ENCODE measurements around the gene C19orf47.

The C19orf47 gene

DNA sequence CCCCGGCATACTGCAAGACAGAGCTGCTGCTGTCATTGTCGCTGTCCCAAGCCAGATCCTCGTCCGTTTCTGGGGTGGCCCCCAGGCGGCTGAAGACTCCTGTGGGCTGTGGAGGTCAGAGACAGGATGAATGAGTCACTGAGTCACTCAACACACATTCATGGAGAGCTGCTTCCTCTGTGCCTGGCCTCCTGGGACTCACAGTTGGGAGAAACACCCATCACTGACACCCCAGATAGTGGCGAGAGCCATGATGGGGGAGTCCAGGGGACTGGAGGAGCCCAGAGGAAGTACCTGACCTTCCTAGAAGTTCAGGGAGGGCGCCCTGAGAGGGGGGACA, 26.0 kb downstream of the C19orf47 start:
- H3K27ac Mint-ChIP-seq = no peak overlapping the region

DNA sequence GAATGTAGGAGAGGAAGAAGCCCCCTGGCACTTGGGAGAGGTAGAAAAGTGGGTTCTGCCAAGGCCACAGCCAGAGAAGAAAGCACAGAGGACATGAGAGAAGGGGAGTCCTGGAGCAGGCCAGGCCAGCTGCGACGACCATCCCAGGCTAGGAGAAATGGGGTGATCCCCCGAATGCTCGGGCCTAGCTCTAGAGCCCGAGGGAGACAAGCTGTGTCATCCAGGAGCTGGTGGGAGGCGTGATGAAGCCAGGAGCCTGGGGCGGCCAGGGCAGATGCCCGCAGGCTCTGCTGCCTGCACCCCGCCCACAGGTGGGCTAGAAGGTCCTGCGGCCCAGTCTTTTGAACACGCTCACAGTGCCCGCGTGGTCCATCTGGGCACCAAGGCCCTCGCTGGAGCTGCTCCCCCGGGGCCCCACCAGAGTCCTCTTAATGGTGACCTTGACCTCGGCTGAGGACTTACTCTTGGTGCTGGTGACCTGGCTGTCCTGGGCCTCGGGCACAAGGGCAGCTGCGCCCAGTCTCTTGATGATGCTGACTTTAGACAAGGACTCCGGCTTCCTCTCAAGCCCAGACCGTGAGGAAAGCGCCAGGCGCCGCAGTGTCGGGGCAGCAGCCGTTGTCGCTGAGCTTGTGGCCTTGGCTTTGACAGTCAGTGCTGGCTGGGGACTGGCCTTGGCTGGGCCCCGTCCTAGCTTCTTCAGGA, 26.5 kb downstream of the C19orf47 start:
- peaks cover 88% of the 10 kb centered on the region for H3K36me3 Mint-ChIP-seq (ENCODE audit: low read depth)

More for the DNA sequence above, 26.0 kb downstream of the C19orf47 start:
- H3K9me3 Mint-ChIP-seq = no peaks in the 10 kb centered on the region
- no peaks in the 10 kb centered on the region for H3K4me1 Mint-ChIP-seq (ENCODE audit: low read depth)
- no peaks in the 10 kb centered on the region for H3K27me3 Mint-ChIP-seq
- DNase-seq = no peak
- H3K36me3 Mint-ChIP-seq (ENCODE audit: low read depth) = peaks cover 89% of the 10 kb centered on the region
- no peak overlapping the region for H3K4me3 Mint-ChIP-seq

DNA sequence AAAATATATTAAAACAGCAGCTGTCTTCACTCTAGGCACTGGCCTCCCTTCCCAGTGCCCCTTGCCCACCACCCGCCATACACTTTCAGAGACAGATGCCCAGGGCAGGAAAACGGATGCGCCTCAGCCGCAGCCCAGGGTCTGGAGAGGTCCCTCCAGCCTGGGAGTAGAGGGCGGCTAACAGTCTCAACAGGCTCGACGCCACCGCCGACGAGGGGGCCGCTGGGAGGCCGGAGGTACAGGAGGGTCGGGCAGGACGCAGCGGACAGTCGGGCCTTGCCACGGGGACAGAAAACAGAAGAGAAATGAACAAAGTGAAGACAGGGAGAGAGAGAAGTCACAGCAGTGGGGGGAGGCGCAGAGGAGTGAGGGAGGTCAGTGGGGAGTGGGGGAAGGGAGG, 27.1 kb downstream of the C19orf47 start:
- no peak overlapping the region for H3K4me3 Mint-ChIP-seq

More for the DNA sequence above, 26.5 kb downstream of the C19orf47 start:
- H3K9me3 Mint-ChIP-seq = no peaks in the 10 kb centered on the region
- no peaks in the 10 kb centered on the region for H3K4me1 Mint-ChIP-seq (ENCODE audit: low read depth)
- H3K4me3 Mint-ChIP-seq = no peak overlapping the region
- no peaks in the 10 kb centered on the region for H3K27me3 Mint-ChIP-seq
- no peak for DNase-seq
- no peak overlapping the region for H3K27ac Mint-ChIP-seq

DNA sequence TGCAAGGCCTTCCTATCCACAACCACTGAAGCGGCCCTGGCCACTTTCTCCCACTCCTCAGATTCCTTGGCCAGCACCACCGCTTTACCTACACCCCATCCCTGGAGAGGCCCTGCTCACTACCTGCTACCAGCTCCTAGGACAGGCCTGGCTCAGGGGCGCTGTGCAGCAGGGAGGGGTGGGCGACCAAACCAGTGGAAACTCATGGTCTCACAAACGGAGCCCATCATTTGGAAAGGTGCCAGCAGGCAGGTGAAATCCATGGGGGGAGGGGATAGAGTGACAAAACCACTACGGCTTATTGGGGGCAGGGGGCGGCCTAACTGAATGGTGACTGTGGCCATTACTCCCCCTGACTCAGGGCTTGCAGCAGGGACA, 27.6 kb downstream of the C19orf47 start:
- Mint-ChIP-seq H3K27ac (peak overlapping the region; percentile 41), H3K9me3 (no peaks in the 10 kb centered on the region), H3K4me1 (ENCODE audit: low read depth) (no peaks in the 10 kb centered on the region), H3K36me3 (ENCODE audit: low read depth) (peaks cover 83% of the 10 kb centered on the region), H3K4me3 (no peak overlapping the region), H3K27me3 (no peaks in the 10 kb centered on the region)
- DNase-seq = no peak

More for the DNA sequence above, 27.1 kb downstream of the C19orf47 start:
- Mint-ChIP-seq H3K27me3 (no peaks in the 10 kb centered on the region), H3K36me3 (ENCODE audit: low read depth) (peaks cover 89% of the 10 kb centered on the region), H3K4me1 (ENCODE audit: low read depth) (no peaks in the 10 kb centered on the region), H3K9me3 (no peaks in the 10 kb centered on the region), H3K27ac (no peak overlapping the region)
- DNase-seq = no peak

DNA sequence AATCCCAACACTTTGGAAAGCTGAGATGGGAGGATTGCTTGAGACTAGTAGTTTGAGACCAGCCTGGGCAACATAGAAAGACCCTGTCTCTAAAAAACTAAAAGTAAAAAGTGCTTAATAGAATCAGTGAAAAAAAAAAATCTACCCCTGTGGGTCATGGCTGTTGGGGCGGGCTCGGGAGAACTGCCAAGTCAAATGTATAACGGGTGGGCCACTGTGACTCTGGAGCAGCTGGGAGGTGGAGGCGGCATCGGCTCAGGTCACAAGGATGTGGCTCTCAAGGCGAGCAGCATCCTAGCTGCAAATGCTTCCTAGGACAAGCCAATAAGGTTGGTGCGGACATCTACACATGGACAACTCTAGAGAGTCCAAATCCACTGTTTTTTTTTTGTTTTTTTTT, 30.9 kb downstream of the C19orf47 start:
- H3K27ac Mint-ChIP-seq = no peak overlapping the region
- H3K4me3 Mint-ChIP-seq = no peak overlapping the region
- no peak for DNase-seq
- peaks cover 51% of the 10 kb centered on the region for H3K36me3 Mint-ChIP-seq (ENCODE audit: low read depth)
- no peaks in the 10 kb centered on the region for H3K9me3 Mint-ChIP-seq
- H3K4me1 Mint-ChIP-seq (ENCODE audit: low read depth) = no peaks in the 10 kb centered on the region
- H3K27me3 Mint-ChIP-seq = no peaks in the 10 kb centered on the region

DNA sequence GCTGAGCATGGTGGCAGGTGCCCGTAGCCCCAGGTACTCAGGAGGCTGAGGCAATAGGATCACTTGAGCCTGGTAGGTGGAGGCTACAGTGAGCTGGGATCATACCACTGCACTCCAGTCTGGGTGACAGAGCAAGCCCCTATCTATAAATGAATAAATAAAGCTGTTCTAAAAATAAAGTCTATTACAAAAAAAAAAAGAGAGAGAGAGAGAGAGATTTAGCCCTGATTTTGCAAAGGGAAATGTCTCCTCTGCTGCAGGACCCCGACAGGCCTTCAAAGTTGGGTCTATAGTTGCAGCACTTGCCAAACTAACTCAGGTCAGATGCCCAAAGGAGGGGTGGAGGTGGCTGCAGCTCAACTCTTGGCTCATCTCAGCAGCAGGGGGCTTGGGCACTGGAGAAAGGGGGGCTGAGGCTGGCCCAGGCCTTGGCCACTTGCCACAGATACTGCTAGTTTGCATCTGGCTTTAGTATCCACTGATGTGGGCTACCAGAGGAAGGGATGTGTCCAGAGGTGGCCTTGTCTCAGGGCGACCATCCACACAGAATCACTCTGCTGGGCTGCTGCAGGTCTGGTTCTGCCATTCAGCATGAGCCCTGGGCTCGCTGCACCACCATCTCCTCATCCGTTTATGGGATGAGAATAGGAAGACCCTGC, 32.3 kb downstream of the C19orf47 start:
- no peaks in the 10 kb centered on the region for H3K27me3 Mint-ChIP-seq
- peaks cover 37% of the 10 kb centered on the region for H3K36me3 Mint-ChIP-seq (ENCODE audit: low read depth)
- no peak for DNase-seq
- no peaks in the 10 kb centered on the region for H3K9me3 Mint-ChIP-seq
- no peak overlapping the region for H3K27ac Mint-ChIP-seq
- H3K4me1 Mint-ChIP-seq (ENCODE audit: low read depth) = no peaks in the 10 kb centered on the region
- H3K4me3 Mint-ChIP-seq = no peak overlapping the region

DNA sequence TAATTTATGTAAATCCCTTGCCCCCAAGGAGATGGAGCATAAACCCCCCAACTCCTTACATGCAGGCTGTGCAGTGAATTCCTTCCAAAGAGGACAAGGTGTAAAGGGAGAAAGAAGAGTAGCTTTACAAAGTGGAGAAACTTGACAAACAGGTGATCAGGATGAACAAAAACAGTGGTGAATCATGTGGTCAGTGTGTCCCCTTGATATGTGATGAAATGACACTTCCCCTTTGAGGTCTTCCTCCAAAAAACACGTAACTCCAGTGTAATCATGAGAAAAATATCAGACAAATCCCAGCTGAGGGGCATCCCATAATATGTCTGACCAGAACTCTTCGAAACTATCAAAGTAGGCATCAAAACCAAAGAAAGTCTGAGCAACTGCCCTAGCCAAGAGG, 33.5 kb downstream of the C19orf47 start:
- Mint-ChIP-seq H3K9me3 (no peaks in the 10 kb centered on the region), H3K27ac (no peak overlapping the region), H3K4me1 (ENCODE audit: low read depth) (no peaks in the 10 kb centered on the region), H3K36me3 (ENCODE audit: low read depth) (peaks cover 24% of the 10 kb centered on the region), H3K27me3 (no peaks in the 10 kb centered on the region), H3K4me3 (no peak overlapping the region)
- no peak for DNase-seq

DNA sequence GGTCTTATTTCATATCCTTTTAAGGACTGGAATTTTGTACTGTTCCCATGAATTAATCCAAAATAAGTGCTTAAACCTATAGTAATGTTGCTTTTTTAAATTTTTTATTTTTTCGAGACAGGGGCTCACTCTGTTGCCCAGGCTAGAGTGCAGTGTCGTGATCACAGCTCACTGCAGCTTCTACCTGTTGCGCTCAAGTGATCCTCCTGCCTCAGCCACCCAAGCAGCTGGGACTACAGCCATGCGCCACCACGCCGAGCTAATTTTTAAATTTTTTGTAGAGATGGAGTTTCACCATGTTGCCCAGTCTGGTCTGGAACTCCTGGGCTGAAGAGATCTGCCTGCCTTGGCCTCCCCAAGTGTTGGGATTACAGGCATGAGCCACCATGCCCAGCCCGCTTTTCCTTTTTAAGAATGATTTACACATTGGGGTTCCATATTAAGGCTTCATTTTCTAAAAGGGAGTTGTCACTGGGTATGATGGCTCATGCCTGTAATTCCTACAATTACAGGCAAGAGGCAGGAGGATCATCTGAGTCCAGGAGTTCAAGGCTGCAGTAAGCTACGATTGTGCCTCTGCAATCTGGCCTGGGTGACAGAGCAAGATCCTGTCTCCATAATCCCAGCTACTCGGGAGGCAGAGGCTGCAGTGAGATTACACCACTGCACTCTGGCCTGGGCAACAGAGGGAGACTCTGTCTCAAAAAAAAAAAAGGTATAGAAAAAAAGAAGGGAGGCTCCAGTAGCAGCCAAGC, 34.8 kb downstream of the C19orf47 start:
- Mint-ChIP-seq H3K9me3 (no peaks in the 10 kb centered on the region), H3K27me3 (no peaks in the 10 kb centered on the region), H3K4me1 (ENCODE audit: low read depth) (no peaks in the 10 kb centered on the region), H3K27ac (no peak overlapping the region), H3K36me3 (ENCODE audit: low read depth) (peaks cover 18% of the 10 kb centered on the region), H3K4me3 (no peak overlapping the region)
- no peak for DNase-seq

DNA sequence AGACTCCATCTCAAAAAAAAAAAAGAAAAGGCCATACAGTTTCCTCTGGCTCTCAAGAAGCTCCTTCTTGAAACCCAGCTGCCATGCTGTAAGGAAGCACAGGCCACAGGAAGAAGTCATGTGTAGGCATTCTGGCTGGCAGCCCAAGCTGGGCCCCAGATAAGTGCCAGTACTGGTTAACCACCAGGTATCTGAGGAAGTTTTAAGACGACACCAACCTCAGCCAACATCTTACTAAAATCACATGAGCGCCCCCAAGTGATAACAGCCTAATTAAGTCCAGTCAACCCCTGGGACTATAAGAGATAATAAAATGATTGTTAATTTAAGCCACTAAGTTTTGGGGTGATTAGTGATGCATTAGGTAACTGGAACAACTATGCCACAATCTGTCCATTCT, 35.7 kb downstream of the C19orf47 start:
- Mint-ChIP-seq H3K27me3 (no peaks in the 10 kb centered on the region), H3K27ac (no peak overlapping the region), H3K4me1 (ENCODE audit: low read depth) (no peaks in the 10 kb centered on the region), H3K9me3 (no peaks in the 10 kb centered on the region), H3K36me3 (ENCODE audit: low read depth) (peaks cover 13% of the 10 kb centered on the region), H3K4me3 (no peak overlapping the region)
- DNase-seq = no peak

DNA sequence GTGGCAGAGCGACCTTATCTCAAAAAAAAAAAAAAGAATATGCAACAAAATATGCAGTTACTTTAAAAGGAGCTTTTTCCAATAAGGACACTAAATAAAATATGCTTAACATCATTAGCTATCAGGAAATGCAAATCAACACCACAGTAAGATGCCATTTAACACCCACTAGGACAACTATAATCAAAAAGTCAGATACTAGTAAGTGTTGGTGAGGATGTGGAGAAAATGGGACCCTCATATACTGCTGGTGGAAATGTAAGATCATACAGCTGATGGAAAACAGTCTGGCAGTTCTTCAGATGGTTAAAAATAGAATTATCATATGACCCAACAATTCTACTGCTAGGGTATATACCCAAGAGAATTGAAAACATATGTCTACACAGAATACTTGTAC, 38.5 kb downstream of the C19orf47 start:
- H3K9me3 Mint-ChIP-seq = no peaks in the 10 kb centered on the region
- DNase-seq = no peak

DNA sequence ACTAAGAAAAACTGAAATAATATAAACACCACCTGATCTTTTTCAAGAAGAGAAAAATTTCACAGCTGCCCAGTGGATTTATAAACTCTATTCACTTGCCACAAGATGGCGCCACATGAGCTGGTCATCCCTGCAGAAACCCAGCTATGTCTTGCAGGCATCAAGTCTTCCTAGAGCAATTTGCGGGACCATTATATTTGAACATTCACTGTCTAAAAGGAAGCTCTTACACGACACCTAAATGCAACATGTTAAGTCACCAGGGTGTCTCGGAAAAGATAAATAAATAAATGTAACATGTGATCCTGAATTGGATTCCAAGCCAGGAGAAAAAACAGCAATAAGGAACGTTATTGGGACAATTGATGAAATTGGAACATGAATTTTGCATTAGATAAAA, 42.8 kb downstream of the C19orf47 start:
- H3K4me3 Mint-ChIP-seq = no peak overlapping the region
- no peaks in the 10 kb centered on the region for H3K36me3 Mint-ChIP-seq (ENCODE audit: low read depth)
- H3K27ac Mint-ChIP-seq = no peak overlapping the region
- H3K9me3 Mint-ChIP-seq = no peaks in the 10 kb centered on the region
- H3K27me3 Mint-ChIP-seq = no peaks in the 10 kb centered on the region
- peaks cover 2% of the 10 kb centered on the region for H3K4me1 Mint-ChIP-seq (ENCODE audit: low read depth)
- peak; percentile 64 for DNase-seq

More for the DNA sequence above, 38.5 kb downstream of the C19orf47 start:
- no peaks in the 10 kb centered on the region for H3K36me3 Mint-ChIP-seq (ENCODE audit: low read depth)
- no peaks in the 10 kb centered on the region for H3K27me3 Mint-ChIP-seq
- H3K4me1 Mint-ChIP-seq (ENCODE audit: low read depth) = peaks cover 2% of the 10 kb centered on the region
- no peak overlapping the region for H3K4me3 Mint-ChIP-seq
- no peak overlapping the region for H3K27ac Mint-ChIP-seq

DNA sequence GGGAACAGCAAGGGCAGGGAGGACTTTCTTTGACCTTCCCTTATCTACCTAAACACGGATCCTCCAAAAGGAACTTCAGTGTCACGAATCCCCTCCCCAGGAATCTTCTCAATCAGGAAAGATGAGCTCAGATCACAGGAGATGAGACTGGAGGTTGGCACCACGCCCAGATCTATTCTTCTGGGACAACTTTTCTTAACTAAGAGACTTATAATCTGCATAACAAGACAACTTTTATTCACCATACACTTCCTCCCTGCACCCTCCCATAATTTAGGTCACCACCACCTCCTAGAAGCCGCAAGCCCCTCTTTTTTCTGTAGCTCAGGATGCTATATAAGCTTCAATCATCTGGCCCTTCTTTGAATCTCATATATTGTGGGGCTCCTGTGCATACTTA, 43.9 kb downstream of the C19orf47 start:
- no peaks in the 10 kb centered on the region for H3K27me3 Mint-ChIP-seq
- H3K27ac Mint-ChIP-seq = no peak overlapping the region
- H3K4me3 Mint-ChIP-seq = no peak overlapping the region
- H3K4me1 Mint-ChIP-seq (ENCODE audit: low read depth) = peaks cover 2% of the 10 kb centered on the region
- H3K9me3 Mint-ChIP-seq = no peaks in the 10 kb centered on the region
- no peaks in the 10 kb centered on the region for H3K36me3 Mint-ChIP-seq (ENCODE audit: low read depth)
- no peak for DNase-seq

DNA sequence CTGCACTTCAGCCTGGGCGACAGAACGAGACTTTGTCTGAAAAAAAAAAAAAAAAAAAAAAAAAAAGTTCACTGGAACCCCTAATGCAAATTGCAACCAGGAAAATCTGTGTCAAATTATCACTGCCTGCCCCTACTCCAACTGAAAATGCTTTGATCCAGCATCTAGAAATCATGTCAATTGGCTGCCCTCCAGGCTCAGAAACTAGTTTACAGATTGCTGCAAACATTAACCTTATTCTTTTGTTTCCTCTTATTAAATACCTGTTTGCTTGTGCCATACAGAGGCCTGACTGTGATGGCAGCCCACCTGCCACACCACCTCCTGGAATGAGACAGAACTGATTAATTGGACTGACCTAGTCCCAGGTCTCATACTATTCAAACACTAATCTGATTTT, 44.4 kb downstream of the C19orf47 start:
- DNase-seq = no peak
- Mint-ChIP-seq H3K4me1 (ENCODE audit: low read depth) (peaks cover 2% of the 10 kb centered on the region), H3K27ac (no peak overlapping the region), H3K9me3 (no peaks in the 10 kb centered on the region), H3K27me3 (no peaks in the 10 kb centered on the region), H3K4me3 (no peak overlapping the region), H3K36me3 (ENCODE audit: low read depth) (no peaks in the 10 kb centered on the region)

DNA sequence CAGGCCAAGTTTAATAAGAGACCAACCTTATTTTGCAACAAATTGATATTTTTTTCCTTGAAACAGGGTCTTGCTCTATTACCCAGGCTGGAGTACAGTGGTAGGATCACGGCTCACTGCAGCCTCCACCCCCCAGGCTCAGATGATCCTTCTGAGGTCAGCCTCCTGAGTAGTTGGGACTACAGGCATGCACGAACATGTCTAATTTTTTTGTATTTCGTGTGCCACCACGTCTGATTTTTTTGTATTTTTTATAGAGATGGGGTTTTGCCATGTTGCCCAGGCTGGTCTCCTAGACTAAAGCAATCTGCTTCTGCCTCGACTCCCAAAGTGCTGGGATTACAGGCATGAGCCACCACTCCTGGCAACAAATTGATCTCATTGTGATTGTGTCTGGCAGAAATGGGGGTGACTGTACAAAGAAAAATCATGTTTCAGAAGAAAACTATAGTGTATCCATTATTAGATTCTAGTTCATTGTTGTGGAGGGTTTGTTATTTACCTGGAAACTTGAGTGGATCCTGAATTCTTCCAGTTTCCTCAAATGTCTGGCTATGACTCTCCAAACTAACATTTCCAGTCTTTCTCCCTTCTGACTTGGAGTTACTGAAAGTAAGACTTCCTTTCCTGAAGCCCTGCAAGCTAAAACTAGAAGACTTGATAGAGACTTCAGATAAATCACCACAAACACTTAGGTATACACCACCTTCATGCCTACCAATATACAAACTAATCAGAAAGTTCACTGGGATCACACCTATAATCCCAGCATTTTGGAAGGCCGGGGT, 45.8 kb downstream of the C19orf47 start:
- Mint-ChIP-seq H3K36me3 (ENCODE audit: low read depth) (no peaks in the 10 kb centered on the region), H3K9me3 (no peaks in the 10 kb centered on the region), H3K27ac (no peak overlapping the region), H3K4me3 (no peak overlapping the region), H3K4me1 (ENCODE audit: low read depth) (peaks cover 2% of the 10 kb centered on the region), H3K27me3 (no peaks in the 10 kb centered on the region)
- DNase-seq = no peak

All from activated T-cell treated with anti-CD3 and anti-CD28 coated beads, Interleukin-2, amount 50 U/mL, for 24 hours (primary cell).